ENCODE results near the gene PTPN4. TPM values are rescaled to one million over a fixed set of nuclear protein-coding genes. Genes with fewer than 3 reads are reported as not detected.

Gene PTPN4
- total and polyA plus RNA-seq, 2 of the 13 experiments (the other 11 are each of a cell fraction or from before 2014, with no cell fraction given) = 20.3 to 34.6 TPM

DNA sequence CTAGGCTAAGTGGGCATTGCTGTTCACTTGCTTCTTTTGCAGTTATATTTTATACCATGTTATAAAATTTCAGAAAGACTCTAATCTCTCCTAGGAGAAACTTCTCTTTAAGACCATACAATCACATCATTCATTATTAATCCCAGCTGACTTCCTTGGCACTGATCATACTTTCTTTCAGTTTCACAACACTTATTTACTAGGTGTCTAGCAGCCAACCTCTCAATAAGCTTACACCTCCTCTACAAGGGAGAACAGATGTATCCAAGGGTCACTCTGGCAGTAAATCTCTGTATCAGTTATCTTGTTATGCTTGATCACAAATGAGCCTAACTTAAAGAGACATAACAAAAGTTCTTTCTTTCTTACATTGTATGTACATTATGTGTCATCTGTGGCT is 183.3 kb downstream of the PTPN4 start (continued):
- no peak for TF ChIP-seq ZHX1 (CRISPR knock-in tag; IDR thresholded peaks at IDR 0.05; ENCODE audit: low read depth)
- no peak for TF ChIP-seq RFX1 (IDR thresholded peaks at IDR 0.05)
- TF ChIP-seq AGO1 (IDR thresholded peaks at IDR 0.05; ENCODE audit: low read depth, low read length, poor library complexity, severe bottlenecking) = no peak

DNA sequence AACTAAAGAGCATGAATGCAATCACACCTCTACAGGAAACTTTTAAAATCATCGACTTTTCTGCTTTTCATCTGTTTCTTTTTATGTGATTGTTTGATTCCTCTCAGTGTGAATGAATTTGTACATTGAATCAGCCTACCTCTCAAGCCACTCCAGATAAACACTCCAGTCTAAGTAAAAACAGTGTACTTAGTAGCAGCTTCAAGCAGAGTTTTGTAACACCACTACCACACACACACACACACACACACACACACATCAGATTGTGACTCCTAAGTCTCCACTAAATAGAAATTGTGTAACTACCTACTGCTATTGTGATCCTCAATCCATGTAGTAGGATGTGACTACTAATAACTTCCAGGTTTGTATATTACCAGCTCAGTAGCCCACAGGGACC is 187.8 kb downstream of the PTPN4 start:
- in situ Hi-C loops (cut with HindIII; ENCODE audit: extremely low pct_ligation_motif_present, low pct_unique_long_range_greater_than_20kb) = no loop called here
- no peak for DNase-seq (ENCODE audit: low spot score)
- 92% methylated on average over 1 of the region's 1 CpG for WGBS (ENCODE audit: low lambda C conversion rate)

More for the DNA sequence above, 187.8 kb downstream of the PTPN4 start:
- no peak for ATAC-seq
- Histone ChIP-seq H3K9me3 (ENCODE audit: low read length) (no peaks in the 10 kb centered on the region), H3K36me3 (replicated peaks in 1 of 2; ENCODE audit: control insufficient read depth in 1 of 2, insufficient read depth in 2 of 2, low read length in 2 of 2) (peaks cover 6 to 15% of the 10 kb centered on the region in 2 experiments), H3K4me1 (ENCODE audit: insufficient read depth, low read length) (peaks cover 14% of the 10 kb centered on the region), H2AFZ (ENCODE audit: low read length) (no peak overlapping the region), H3K4me3 (replicated peaks in 1 of 3; ENCODE audit: insufficient read depth in 1 of 3, low read depth in 2 of 3, low read length in 3 of 3) (no peak overlapping the region), H3K9ac (ENCODE audit: insufficient read depth, low read depth, low read length) (no peak overlapping the region), H3K27me3 (ENCODE audit: control insufficient read depth in 1 of 2, insufficient read depth in 2 of 2, low read length in 2 of 2) (no peaks in the 10 kb centered on the region), H3K79me2 (ENCODE audit: insufficient read depth, low read length) (no peaks in the 10 kb centered on the region), H4K20me1 (ENCODE audit: insufficient read depth, low read length) (no peaks in the 10 kb centered on the region), H3K27ac (ENCODE audit: extremely low read length, insufficient read depth, low read length) (no peak overlapping the region), H3K4me2 (ENCODE audit: low read depth, low read length) (no peak overlapping the region)
- no peak for FAIRE-seq
- POLR2A ChIA-PET = no interaction called here
- TF ChIP-seq TEF (CRISPR knock-in tag; IDR thresholded peaks at IDR 0.05) (no peak), E2F1 (CRISPR knock-in tag; IDR thresholded peaks at IDR 0.05) (no peak), KLF12 (CRISPR knock-in tag; IDR thresholded peaks at IDR 0.05; ENCODE audit: borderline replicate concordance) (no peak), MAF1 (CRISPR knock-in tag; IDR thresholded peaks at IDR 0.05; ENCODE audit: borderline replicate concordance) (no peak), ZNF124 (CRISPR knock-in tag; IDR thresholded peaks at IDR 0.05) (no peak), SKI (IDR thresholded peaks at IDR 0.05; ENCODE audit: partially characterized antibody) (no peak), ZFP36L2 (CRISPR knock-in tag; IDR thresholded peaks at IDR 0.05) (no peak), KDM3A (CRISPR knock-in tag; IDR thresholded peaks at IDR 0.05; ENCODE audit: low read depth) (no peak), CBFB (CRISPR knock-in tag; IDR thresholded peaks at IDR 0.05) (no peak), ZNF460 (CRISPR knock-in tag; IDR thresholded peaks at IDR 0.05; ENCODE audit: borderline replicate concordance) (no peak), FOXC1 (CRISPR knock-in tag; IDR thresholded peaks at IDR 0.05; ENCODE audit: borderline replicate concordance) (no peak), ZNF3 (CRISPR knock-in tag; IDR thresholded peaks at IDR 0.05) (no peak), ZNF660 (CRISPR knock-in tag; IDR thresholded peaks at IDR 0.05; ENCODE audit: borderline replicate concordance, low read depth) (no peak), SP4 (CRISPR knock-in tag; IDR thresholded peaks at IDR 0.05) (no peak)
- TF ChIP-seq, protein P1, sequence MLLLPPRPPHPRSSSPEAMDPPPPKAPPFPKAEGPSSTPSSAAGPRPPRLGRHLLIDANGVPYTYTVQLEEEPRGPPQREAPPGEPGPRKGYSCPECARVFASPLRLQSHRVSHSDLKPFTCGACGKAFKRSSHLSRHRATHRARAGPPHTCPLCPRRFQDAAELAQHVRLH (CRISPR knock-in tag; IDR thresholded peaks at IDR 0.05; ENCODE audit: borderline replicate concordance, low read depth) = no peak
- intact Hi-C loops (cut with micrococcal nuclease; ENCODE audit: unreplicated experiment) = no loop called here
- CTCF ChIA-PET (ENCODE audit: low intra/inter-chr PET ratio, low total read pairs) = no interaction called here
- no TSS peak for BruUV-seq (replicated peaks)

Measured in HepG2 (cell line).